NCI-H1417 treated with DMSO at 0.1 percent for 48 hours (cell line): Measurements from ENCODE around the gene ORM2.
"Not testable (repeated sequence)": the region's sequence is repeated elsewhere in the genome, so short reads cannot be mapped to it uniquely, and the experiment has no call there.

Experiments
- DNase-seq: peaks from one replicate; lab custom pipeline; 2025; lab: John Stamatoyannopoulos, UW

Gene ORM2

DNA sequence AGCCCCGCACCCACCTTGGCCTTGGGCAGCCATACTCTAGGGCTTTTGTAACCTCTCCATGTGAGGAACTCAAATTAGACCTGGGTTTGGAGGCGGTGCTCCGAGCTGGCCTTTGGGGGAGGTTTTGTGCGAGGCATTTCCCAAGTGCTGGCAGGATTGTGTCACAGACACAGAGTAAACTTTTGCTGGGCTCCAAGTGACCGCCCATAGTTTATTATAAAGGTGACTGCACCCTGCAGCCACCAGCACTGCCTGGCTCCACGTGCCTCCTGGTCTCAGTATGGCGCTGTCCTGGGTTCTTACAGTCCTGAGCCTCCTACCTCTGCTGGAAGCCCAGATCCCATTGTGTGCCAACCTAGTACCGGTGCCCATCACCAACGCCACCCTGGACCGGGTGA, at the start of gene ORM2:
Gene ORM2 (plus strand): TSS at position 245 of the 398 bp plus-strand sequence. CDS start 36 bp downstream, at position 281.
- not testable (repeated sequence) for DNase-seq

GRCh38 chr9:114280636-114281472, 48.8 kb upstream of the ORM2 start:
- DNase-seq = no peak

DNA sequence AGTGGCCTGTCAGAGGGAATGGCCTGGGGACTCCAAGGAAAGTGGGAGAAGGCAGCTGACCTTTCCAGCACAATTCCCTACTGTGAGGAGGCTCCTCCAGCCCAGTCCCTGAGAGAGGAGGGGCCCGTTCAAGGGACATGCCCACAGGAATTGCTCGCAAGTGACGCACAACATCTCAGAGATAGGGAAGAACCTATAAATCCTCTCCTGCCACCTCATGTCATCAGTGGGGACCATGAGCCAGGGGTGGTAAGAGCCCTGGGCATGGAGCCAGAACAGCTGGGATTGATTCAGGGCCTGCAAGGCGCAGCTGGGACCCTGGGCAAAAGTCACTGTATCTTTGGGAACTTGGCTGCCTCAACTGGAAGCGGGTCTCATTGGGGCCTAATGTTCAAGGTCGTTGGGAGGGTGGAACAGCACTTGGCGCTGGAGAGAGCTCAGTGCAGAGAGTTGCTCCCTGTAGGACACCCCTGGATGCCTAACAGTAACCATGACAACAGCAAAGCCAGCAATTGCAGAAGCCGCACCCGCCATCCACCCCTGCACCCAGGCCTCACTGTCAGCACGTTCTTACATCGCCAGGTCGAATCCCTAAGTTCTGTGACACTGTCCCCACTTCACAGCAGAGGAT, 48.1 kb upstream of the ORM2 start:
- no peak for DNase-seq

DNA sequence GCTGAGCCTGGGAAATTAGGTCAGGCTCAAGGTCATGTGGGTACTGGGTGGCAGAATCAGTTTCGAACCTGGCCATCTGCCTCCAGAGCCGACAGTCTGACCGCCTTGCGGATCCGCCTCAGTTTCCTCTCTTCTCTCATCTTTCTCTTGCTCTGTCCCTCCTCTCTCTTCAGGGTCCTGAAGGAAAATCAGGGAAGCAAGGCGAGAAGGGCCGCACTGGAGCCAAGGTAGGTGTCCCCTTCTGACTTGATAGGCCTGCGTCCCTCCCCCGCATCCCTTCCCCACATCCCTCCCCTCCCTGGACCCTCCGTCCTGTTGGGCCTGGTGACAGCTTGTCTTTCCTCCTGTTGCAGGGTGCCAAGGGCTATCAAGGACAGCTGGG, 47.6 kb upstream of the ORM2 start:
- no peak for DNase-seq

DNA sequence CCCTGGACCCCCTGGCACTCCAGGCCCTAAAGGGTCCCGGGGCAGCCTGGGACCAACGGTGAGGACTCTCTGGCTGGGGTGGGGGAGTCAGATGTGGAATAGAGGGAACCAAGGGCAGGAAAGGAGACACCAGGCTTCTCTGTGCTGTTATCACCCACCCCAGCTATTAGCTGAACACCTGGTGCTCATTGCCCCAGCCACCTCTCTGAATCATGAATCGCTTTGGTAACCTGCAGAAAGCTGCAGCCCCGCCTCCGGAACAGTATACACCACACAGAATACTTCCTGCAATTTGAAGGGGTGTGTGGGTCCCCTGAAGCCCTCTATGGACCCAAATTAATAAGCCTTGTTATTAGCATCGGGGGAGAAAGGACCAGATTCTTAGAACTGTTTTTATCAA, 47.2 kb upstream of the ORM2 start:
- DNase-seq = no peak

DNA sequence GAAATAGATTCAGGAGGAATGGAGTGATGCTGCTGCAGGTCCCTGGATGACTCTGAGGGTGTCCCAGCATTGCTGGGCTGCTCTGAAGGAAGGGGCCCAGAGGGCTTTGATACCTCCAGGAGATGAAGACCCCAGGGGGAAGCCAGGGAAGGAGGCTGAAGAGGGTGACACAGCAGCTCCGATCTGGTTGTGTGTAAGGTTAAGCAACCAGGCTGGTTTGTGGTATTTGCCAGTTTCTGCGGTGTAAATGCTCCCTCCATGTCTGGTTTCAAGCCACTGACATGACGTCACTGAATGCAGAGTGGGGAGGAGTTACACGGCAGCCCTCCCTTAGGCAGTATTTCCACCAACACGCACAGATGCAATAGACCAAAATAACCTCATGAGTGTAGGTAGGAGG, 46.7 kb upstream of the ORM2 start:
- DNase-seq = no peak

DNA sequence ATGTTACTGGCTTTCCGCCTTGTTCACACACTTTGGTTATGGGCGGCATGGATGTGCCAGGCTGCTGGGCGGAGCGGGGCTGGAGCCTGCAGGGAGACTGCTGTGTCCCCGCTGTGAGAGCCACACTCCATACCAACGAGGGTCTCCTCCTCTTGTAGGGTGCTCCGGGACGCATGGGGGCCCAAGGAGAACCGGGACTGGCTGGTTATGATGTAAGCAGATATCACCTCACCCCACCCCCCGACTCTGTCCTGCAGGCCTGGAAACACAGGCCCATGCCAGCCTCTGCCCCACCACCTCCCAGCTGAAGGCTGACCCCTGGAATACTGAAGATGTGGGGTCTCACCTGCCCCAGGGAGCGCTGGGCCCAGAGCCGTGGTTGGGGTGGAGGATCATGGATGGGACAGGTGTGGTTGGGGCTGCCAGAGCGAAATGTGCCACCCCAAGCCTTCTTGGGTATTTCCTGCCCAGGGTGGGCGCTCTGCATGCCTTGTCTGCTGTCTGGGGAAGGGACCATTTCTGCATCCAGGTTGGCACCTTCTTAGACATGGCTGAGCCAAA, 46.0 kb upstream of the ORM2 start:
- no peak for DNase-seq

GRCh38 chr9:114284316-114285060, 45.2 kb upstream of the ORM2 start:
- DNase-seq = no peak

DNA sequence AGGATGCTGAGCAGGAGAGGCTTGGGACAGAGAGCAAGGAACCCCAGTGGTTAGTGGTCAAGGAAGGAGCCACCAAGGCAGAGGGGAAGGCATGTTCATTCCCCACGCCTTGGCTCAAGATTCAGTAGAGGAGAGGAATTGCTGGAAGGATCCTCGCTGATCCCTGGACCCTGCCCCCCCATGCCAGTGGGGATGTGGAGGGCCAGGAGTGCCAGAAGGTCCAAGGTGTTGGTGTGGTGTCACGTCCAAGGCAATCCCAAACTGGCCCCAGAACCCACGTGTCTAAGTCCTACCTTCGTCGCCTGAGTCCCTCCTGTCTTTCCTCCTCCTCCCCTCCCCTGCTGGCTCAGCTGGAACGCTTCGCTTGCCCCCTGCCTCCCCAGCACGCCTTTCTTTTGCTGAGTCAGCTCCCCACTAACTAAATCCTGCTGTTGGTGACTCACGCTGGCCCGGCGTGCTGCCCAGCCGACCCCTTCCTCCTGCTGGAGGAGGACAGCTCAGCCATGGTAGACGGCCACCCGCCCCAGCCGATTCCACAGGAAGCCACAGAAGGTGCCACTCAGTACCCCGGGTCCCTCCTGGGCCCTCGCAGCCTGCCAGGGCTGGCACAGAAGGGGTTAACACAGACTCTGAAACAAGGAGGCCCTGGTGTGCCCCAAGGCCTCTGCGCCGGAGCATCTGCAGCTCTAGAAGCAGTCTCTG, 44.4 kb upstream of the ORM2 start:
- no peak for DNase-seq

DNA sequence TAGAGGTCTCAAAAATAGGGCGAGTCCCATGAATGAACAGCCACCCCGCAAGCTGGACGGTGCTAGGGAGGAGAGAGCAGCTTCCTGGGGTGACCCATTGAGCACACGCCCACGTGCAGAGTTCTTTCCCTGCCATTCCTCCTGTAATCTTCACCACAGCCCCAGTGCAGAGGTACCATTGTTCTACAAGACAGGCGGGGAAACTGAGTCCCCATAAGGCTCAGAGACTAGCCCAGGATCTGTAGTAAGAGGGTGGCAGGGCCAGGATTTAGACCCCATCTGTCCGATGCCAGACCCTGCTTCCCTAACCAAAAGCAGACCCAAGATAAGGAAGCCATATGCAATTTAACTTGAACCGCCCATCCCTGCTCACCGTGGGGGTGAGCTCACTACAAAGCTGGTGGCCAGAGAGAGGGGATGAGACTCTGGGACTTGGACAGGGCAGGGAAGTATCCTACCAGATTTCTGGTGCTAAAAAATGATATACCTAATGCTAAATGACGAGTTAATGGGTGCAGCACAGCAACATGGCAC, 43.5 kb upstream of the ORM2 start:
- no peak for DNase-seq

DNA sequence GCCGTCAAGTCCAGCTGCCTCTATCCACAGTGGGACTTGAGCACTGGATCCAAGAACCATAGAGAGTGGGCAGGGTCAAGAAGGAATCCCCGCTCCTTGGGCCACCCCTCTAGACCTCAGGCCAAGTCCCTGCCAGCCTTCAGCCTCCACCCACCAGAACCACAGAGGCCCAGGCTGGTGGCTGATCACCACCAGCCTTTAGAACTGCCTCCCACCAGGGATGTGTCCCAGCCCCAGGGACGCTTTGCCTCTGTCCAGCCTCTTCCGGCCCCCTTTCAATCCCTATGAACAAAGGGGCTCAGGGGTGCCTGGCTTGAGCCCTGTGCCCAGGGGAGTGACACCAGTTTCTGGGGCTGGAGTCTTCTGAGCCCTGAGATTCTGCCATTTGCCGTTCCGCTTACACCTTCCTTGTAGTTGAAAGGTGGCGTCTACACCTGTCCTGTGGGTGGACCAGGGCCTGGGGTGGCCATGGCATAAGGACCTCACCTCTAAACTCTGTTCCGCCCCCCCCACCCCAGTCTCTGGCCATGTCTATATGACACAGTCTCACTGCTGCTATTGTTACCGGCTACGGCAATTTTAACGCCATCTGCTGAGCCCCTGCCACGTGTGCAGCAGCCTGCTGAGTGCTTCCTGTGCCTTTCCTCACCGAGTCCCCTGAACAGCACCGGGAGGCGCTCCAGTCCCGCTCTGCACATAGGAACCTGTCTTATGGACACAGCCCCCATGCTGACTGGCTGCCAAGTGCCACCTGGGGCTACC, 42.5 kb upstream of the ORM2 start:
- DNase-seq = no peak

DNA sequence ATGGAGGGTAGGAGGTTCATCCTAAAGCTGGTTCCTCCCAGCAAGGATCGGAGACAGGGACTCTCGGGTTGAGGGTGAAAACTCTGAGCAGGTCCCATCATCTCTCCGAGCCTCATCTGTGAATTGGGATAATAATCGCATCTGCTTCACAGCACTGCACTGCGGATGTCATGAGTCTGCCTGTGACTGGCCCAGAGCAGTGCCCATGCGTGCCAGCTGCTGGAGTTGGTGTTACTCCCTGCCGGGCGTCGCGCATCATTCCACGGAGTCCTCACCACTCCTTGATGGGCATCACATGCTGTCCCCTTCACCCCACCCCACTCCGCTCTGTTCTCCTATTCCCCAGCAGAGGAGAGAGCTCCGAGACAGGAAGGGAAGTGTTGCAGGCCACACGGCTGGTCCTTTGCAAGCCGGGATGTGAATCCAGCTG, 41.9 kb upstream of the ORM2 start:
- no peak for DNase-seq

DNA sequence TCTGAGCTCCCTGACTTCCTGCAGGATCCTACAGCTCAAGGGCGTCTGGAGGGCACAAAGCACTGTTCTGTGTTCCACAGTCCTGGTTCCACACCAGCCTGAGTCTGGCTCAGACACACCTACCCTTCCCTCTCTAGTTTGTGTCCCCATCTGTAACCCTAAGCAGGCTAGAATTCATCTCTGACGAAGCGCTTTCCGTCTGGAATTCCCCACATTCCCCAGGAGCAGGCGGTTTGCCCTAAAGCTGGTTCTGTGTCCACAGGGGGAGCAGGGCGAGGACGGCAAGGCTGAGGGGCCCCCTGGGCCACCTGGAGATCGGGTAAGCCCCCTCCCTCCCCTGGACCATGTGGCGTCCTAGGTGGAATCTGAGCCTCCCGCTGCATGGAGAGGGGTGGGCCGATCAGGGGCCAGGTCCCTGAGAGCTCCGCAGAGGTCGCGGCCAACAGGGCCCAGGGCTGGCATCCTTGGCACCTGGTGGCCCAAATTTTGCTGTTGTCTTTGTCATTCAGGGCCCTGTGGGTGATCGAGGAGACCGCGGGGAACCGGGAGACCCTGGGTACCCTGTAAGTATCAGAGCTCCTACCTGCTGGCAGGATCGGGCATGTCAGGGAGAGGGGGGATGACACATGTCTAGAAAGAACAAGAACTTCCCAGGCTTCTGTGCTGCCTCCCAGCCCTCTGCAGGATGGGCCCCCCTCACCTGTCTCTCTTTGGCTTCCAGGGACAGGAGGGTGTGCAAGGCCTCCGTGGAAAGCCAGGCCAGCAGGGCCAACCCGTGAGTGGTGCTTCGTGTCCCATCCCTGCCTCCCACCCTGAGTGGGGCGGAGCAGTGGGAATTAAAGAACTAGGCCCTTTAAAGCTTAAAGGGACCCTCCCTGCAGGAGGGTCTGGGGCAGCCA, 41.2 kb upstream of the ORM2 start:
- no peak for DNase-seq

GRCh38 chr9:114289106-114289505, 40.6 kb upstream of the ORM2 start:
- no peak for DNase-seq

DNA sequence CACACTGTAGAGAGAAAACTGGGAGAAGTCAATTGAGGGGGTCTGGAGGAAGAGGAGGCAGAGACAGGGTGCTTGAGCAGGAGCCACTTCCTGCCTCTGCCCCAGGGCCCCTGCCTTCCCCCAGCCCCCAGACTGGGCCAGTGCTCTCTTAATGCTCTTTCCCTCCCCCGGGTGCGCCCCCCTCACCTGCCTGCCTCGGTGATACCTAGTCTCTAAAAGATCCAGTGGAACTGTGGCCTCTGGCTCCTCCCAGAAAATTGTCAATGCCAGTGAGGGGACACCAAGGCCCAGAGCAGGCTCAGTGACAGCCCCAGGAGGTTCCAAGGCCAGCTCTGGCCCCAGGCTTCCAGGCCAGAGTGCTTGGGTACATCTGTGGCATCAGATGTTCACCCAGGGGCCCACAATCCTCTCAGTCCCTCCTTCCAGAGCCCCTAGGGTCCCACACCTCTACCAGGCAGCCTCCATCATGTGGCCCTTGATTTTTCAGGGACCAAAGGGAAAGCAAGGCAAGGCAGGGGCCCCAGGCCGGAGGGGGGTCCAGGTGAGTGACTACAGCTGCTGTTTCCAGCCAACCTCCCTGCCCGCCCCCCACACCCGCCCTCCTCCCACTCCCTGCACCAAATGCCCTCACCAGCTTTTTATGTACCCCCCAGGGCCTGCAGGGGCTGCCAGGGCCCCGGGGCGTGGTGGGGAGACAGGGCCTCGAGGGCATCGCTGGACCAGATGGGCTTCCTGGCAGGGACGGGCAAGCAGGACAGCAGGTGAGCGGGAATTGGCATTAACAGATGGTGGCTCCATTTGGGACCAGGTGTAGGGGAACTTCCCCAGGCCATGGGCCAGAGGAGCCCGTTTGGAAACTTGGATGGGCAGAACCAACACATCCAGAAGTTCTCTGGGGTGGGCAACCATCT, 39.8 kb upstream of the ORM2 start:
- DNase-seq = no peak

- no peak for DNase-seq
Measured at GRCh38 chr9:114290561-114290986, 39.1 kb upstream of the ORM2 start.

- DNase-seq = no peak
Measured at GRCh38 chr9:114291064-114291474, 38.6 kb upstream of the ORM2 start.

GRCh38 chr9:114291886-114292590, 37.6 kb upstream of the ORM2 start:
- DNase-seq = no peak
